Measurements from ENCODE around the gene ATP2A1. TPM values are rescaled to one million over a fixed set of nuclear protein-coding genes. Genes with fewer than 3 reads are reported as not detected.

ATP2A1 gene
- total RNA-seq, 1 donor from 2014 or later = not detected

GRCh38 chr16:28875134-28876018 is 2.9 kb upstream of the ATP2A1 start:
- H3K9me3 ChIP-seq = no peaks in the 10 kb centered on the region
- intact Hi-C loops (cut with DNase I) = no loop called here
- H3K27me3 ChIP-seq = no peaks in the 10 kb centered on the region
- no peak overlapping the region for H3K27ac ChIP-seq
- H3K4me1 ChIP-seq = peaks cover 14% of the 10 kb centered on the region
- no peak for TF ChIP-seq POLR2AphosphoS5 (IDR thresholded peaks at IDR 0.05; ENCODE audit: insufficient read depth in 1 of 2, low read depth in 1 of 2)
- no peak for TF ChIP-seq CTCF (IDR thresholded peaks at IDR 0.05)
- TF ChIP-seq POLR2A (IDR thresholded peaks at IDR 0.05) = no peak
- H3K4me3 ChIP-seq = no peak overlapping the region
- DNase-seq (ENCODE audit: extremely low spot score in 2 of 2) = no peak
- peaks cover 0 to 30% of the 10 kb centered on the region in 2 donors for H3K36me3 ChIP-seq

GRCh38 chr16:28876019-28876659 is 2.1 kb upstream of the ATP2A1 start:
- intact Hi-C loops (cut with DNase I) = no loop called here
- TF ChIP-seq POLR2AphosphoS5 (IDR thresholded peaks at IDR 0.05; ENCODE audit: insufficient read depth in 1 of 2, low read depth in 1 of 2) (no peak), POLR2A (IDR thresholded peaks at IDR 0.05) (no peak), CTCF (IDR thresholded peaks at IDR 0.05) (no peak)
- no peak for DNase-seq (ENCODE audit: extremely low spot score in 2 of 2)
- Histone ChIP-seq H3K27me3 (no peaks in the 10 kb centered on the region), H3K4me1 (peaks cover 17% of the 10 kb centered on the region), H3K36me3 (peaks cover 0 to 23% of the 10 kb centered on the region in 2 donors), H3K9me3 (no peaks in the 10 kb centered on the region), H3K27ac (no peak overlapping the region), H3K4me3 (no peak overlapping the region)

- Histone ChIP-seq H3K4me3 (no peak overlapping the region), H3K27ac (no peak overlapping the region), H3K36me3 (peaks cover 0 to 13% of the 10 kb centered on the region in 2 donors), H3K9me3 (no peaks in the 10 kb centered on the region), H3K4me1 (peaks cover 17% of the 10 kb centered on the region), H3K27me3 (no peaks in the 10 kb centered on the region)
- no peak for TF ChIP-seq POLR2A (IDR thresholded peaks at IDR 0.05)
- no peak for TF ChIP-seq CTCF (IDR thresholded peaks at IDR 0.05)
- TF ChIP-seq POLR2AphosphoS5 (IDR thresholded peaks at IDR 0.05; ENCODE audit: insufficient read depth in 1 of 2, low read depth in 1 of 2) = no peak
- no peak for DNase-seq (ENCODE audit: extremely low spot score in 2 of 2)
- intact Hi-C loops (cut with DNase I) = no loop called here
Measured at GRCh38 chr16:28876973-28877654, 1.2 kb upstream of the ATP2A1 start.

- Histone ChIP-seq H3K27me3 (no peaks in the 10 kb centered on the region), H3K9me3 (no peaks in the 10 kb centered on the region), H3K27ac (no peak overlapping the region), H3K4me1 (peaks cover 17% of the 10 kb centered on the region), H3K36me3 (peaks cover 0 to 8% of the 10 kb centered on the region in 2 donors), H3K4me3 (no peak overlapping the region)
- DNase-seq (ENCODE audit: extremely low spot score in 2 of 2) = no peak
- TF ChIP-seq CTCF (IDR thresholded peaks at IDR 0.05) = no peak
- no peak for TF ChIP-seq POLR2AphosphoS5 (IDR thresholded peaks at IDR 0.05; ENCODE audit: insufficient read depth in 1 of 2, low read depth in 1 of 2)
- TF ChIP-seq POLR2A (IDR thresholded peaks at IDR 0.05) = no peak
- intact Hi-C loops (cut with DNase I) = no loop called here
Measured at GRCh38 chr16:28877655-28878000, 660 bp upstream of the ATP2A1 start.

Measured in vagina (tissue), 2 donors.